Keratinocyte (primary cell): ENCODE measurements around the gene WNT7A. TPM values are rescaled to one million over a fixed set of nuclear protein-coding genes. Genes with fewer than 3 reads are reported as not detected.

Experiments used
- DNase-seq: peaks from one replicate; pipeline ENCODE4 v3.0.0-alpha.2; 2011; ENCODE audit warnings: low read depth, missing footprints, low spot score
- FAIRE-seq: peaks from 2 replicates; lab custom pipeline; 2011; peaks lifted over from hg19 to GRCh38; lab: Jason Lieb, UNC
- H2AFZ ChIP-seq: 2 replicates; pipeline ENCODE4 v1.6.0; 2012; ENCODE audit warnings: low read length, control low read depth, inconsistent platforms; ENCODE audit not compliant: control insufficient read depth
- H3K27ac ChIP-seq: 2 replicates; pipeline ENCODE4 v1.5.1; 2011; ENCODE audit warnings: low read length; ENCODE audit not compliant: control insufficient read depth, insufficient read depth
- H3K27me3 ChIP-seq: 3 replicates; pipeline ENCODE4 v1.6.0; 2011; ENCODE audit warnings: low read length; ENCODE audit not compliant: control insufficient read depth, insufficient read depth; ENCODE audit errors: extremely low read depth
- H3K36me3 ChIP-seq, 2 experiments: 2 replicates in 1 of 2; 3 replicates in 1 of 2; pipeline ENCODE4 v1.5.1; 2011; ENCODE audit warnings: low read length in 2 of 2, mild to moderate bottlenecking in 1 of 2; ENCODE audit not compliant: control insufficient read depth in 2 of 2, insufficient read depth in 2 of 2; ENCODE audit errors: extremely low read depth in 1 of 2
- H3K4me1 ChIP-seq: 3 replicates; pipeline ENCODE4 v1.5.1; 2011; ENCODE audit warnings: low read length; ENCODE audit not compliant: control insufficient read depth, insufficient read depth; ENCODE audit errors: extremely low read depth
- H3K4me2 ChIP-seq: 3 replicates; pipeline ENCODE4 v1.6.0; 2011; ENCODE audit warnings: low read depth, low read length; ENCODE audit not compliant: control insufficient read depth, insufficient read depth; ENCODE audit errors: extremely low read depth
- H3K4me3 ChIP-seq, 3 experiments: fragments of 200-600 bp in 1 of 3; sonication (generic) in 1 of 3; 2 replicates in 2 of 3; 3 replicates in 1 of 3; pipeline ENCODE4 v1.5.1; 2011 to 2016; ENCODE audit warnings: low read length in 3 of 3, mild to moderate bottlenecking in 3 of 3, control low read depth in 2 of 3, inconsistent platforms in 1 of 3, low read depth in 1 of 3, mixed read lengths in 1 of 3, mixed run types in 1 of 3, moderate library complexity in 1 of 3; ENCODE audit not compliant: control insufficient read depth in 2 of 3, insufficient read depth in 2 of 3; ENCODE audit errors: extremely low read depth in 1 of 3
- H3K79me2 ChIP-seq: 2 replicates; pipeline ENCODE4 v1.6.0; 2012; ENCODE audit warnings: low read length; ENCODE audit not compliant: control insufficient read depth, insufficient read depth
- H3K9ac ChIP-seq: 3 replicates; pipeline ENCODE4 v1.6.0; 2011; ENCODE audit warnings: low read length; ENCODE audit not compliant: control insufficient read depth, insufficient read depth; ENCODE audit errors: extremely low read depth
- H3K9me1 ChIP-seq: 3 replicates; pipeline ENCODE4 v1.6.0; 2011; ENCODE audit warnings: low read length; ENCODE audit not compliant: control insufficient read depth, insufficient read depth; ENCODE audit errors: extremely low read depth
- H3K9me3 ChIP-seq: 2 replicates; pipeline ENCODE4 v1.5.1; 2012; ENCODE audit warnings: low read depth, low read length; ENCODE audit not compliant: control insufficient read depth
- H4K20me1 ChIP-seq: 3 replicates; pipeline ENCODE4 v1.6.0; 2011; ENCODE audit warnings: low read length; ENCODE audit not compliant: control insufficient read depth, insufficient read depth; ENCODE audit errors: extremely low read depth
- CTCF ChIP-seq, 3 experiments: IDR thresholded peaks in 1 of 3; conservative IDR thresholded peaks in 1 of 3; optimal IDR thresholded peaks in 1 of 3; 2 replicates in 2 of 3; 3 replicates in 1 of 3; pipeline versions ENCODE3 to v1.5.1; 2011; ENCODE audit warnings: low read length in 3 of 3, mild to moderate bottlenecking in 3 of 3, moderate library complexity in 2 of 3, control low read depth in 1 of 3, inconsistent platforms in 1 of 3; ENCODE audit not compliant: insufficient read depth in 2 of 3; ENCODE audit errors: extremely low read depth in 1 of 3
- EZH2 ChIP-seq: IDR thresholded peaks from one replicate; pipeline ENCODE4 v1.6.1; 2012; ENCODE audit warnings: inconsistent platforms, mild to moderate bottlenecking, low read length, moderate library complexity
- dilution Hi-C: fragments of 300-500 bp; cut with MboI; formaldehyde crosslinking; loops from one replicate; pipeline ENCODE4 v1.7.0; 2020; ENCODE audit warnings: low sequenced_read_pairs; ENCODE audit not compliant: extremely low pct_ligation_motif_present
- polyA plus RNA-seq, 5 experiments: library from polyadenylated mRNA; depleted of rRNA in 3 of 5; stranded (reverse) in 3 of 5; stranded (forward) in 1 of 5; unstranded in 1 of 5; fragments of >200 nt; gene quantifications; 1 replicate in 1 of 5; 2 replicates in 3 of 5; 3 replicates in 1 of 5; pipeline versions ENCODE4 v1.2.1 to v1.2.3, GENCODE V29; 2011 to 2012; ENCODE audit warnings: missing spikeins in 2 of 5, low read depth in 1 of 5, low replicate concordance in 1 of 5

Gene WNT7A
- polyA plus RNA-seq, 1 donor (not counting 4 experiments of a cell fraction or from before 2014, with no cell fraction given): 20.3 TPM

- Histone ChIP-seq H3K4me1 (peaks cover 4% of the 10 kb centered on the region), H3K27ac (no peak overlapping the region), H3K4me2 (no peak overlapping the region), H3K27me3 (no peaks in the 10 kb centered on the region), H3K9me3 (no peaks in the 10 kb centered on the region), H2AFZ (no peak overlapping the region), H4K20me1 (no peaks in the 10 kb centered on the region), H3K9me1 (no peaks in the 10 kb centered on the region), H3K4me3 (no peak overlapping the region), H3K79me2 (no peaks in the 10 kb centered on the region), H3K36me3 (no peaks in the 10 kb centered on the region), H3K9ac (no peak overlapping the region)
- DNase-seq: no peak
- no peak for FAIRE-seq
- dilution Hi-C loops: no loop called here
- TF ChIP-seq CTCF (optimal IDR thresholded peaks at IDR 0.05 in 1 of 3, IDR thresholded peaks at IDR 0.05 in 1 of 3, conservative IDR thresholded peaks at IDR 0.05 in 1 of 3; ENCODE audit: extremely low read depth in 1 of 3, insufficient read depth in 2 of 3, low read length in 3 of 3): no peak
- no peak for TF ChIP-seq EZH2
Measured at GRCh38 chr3:13771496-13771895, 108.4 kb downstream of the WNT7A start.

GRCh38 chr3:13770170-13771169, 109.4 kb downstream of the WNT7A start:
- Histone ChIP-seq H3K27me3 (no peaks in the 10 kb centered on the region), H3K4me1 (peaks cover 4% of the 10 kb centered on the region), H4K20me1 (no peaks in the 10 kb centered on the region), H3K9me3 (no peaks in the 10 kb centered on the region), H3K9ac (no peak overlapping the region), H3K79me2 (no peaks in the 10 kb centered on the region), H3K4me2 (no peak overlapping the region), H3K27ac (no peak overlapping the region), H3K36me3 (no peaks in the 10 kb centered on the region), H2AFZ (no peak overlapping the region), H3K4me3 (no peak overlapping the region), H3K9me1 (no peaks in the 10 kb centered on the region)
- TF ChIP-seq CTCF (optimal IDR thresholded peaks at IDR 0.05 in 1 of 3, IDR thresholded peaks at IDR 0.05 in 1 of 3, conservative IDR thresholded peaks at IDR 0.05 in 1 of 3; ENCODE audit: extremely low read depth in 1 of 3, insufficient read depth in 2 of 3, low read length in 3 of 3) (no peak), EZH2 (no peak)
- FAIRE-seq (peak; percentile 64), DNase-seq (no peak)
- dilution Hi-C loops: no loop called here
